GM19397 (cell line): Measurements from ENCODE around the gene BTRC.

ENCODE experiments used
- ATAC-seq: cut with Tn5 transposase; IDR thresholded peaks from one replicate; pipeline ENCODE4 v1.9.1; 2021; ENCODE audit warnings: mild to moderate bottlenecking, moderate library complexity; ENCODE audit not compliant: unreplicated experiment

BTRC gene

GRCh38 chr10:101441541-101442455 is 87.8 kb downstream of the BTRC start:
- ATAC-seq = no peak

- no peak for ATAC-seq
Observed at GRCh38 chr10:101442456-101442800, 88.5 kb downstream of the BTRC start.

GRCh38 chr10:101444058-101444898 is 90.3 kb downstream of the BTRC start:
- ATAC-seq = no peak

- no peak for ATAC-seq
Observed at GRCh38 chr10:101446071-101446470, 92.1 kb downstream of the BTRC start.

GRCh38 chr10:101446947-101447346 is 93.0 kb downstream of the BTRC start:
- no peak for ATAC-seq

GRCh38 chr10:101447477-101447876 is 93.5 kb downstream of the BTRC start:
- ATAC-seq = no peak

GRCh38 chr10:101450277-101451080 is 96.5 kb downstream of the BTRC start:
- no peak for ATAC-seq

GRCh38 chr10:101451261-101451660 is 97.3 kb downstream of the BTRC start:
- ATAC-seq = no peak

GRCh38 chr10:101451667-101452069 is 97.7 kb downstream of the BTRC start:
- no peak for ATAC-seq

GRCh38 chr10:101452176-101452575 is 98.2 kb downstream of the BTRC start:
- no peak for ATAC-seq

GRCh38 chr10:101452593-101452992 is 98.6 kb downstream of the BTRC start:
- ATAC-seq = no peak

- no peak for ATAC-seq
Observed at GRCh38 chr10:101453318-101453717, 99.4 kb downstream of the BTRC start.

GRCh38 chr10:101453791-101454718 is 100.1 kb downstream of the BTRC start:
- ATAC-seq = no peak

- ATAC-seq = no peak
Observed at GRCh38 chr10:101458869-101459268, 104.9 kb downstream of the BTRC start.

GRCh38 chr10:101464082-101464481 is 110.1 kb downstream of the BTRC start:
- no peak for ATAC-seq

- ATAC-seq = no peak
Observed at GRCh38 chr10:101464599-101464998, 110.6 kb downstream of the BTRC start.

- ATAC-seq = no peak
Observed at GRCh38 chr10:101466016-101466912, 112.3 kb downstream of the BTRC start.

GRCh38 chr10:101467286-101467770 is 113.4 kb downstream of the BTRC start:
- no peak for ATAC-seq

- ATAC-seq = no peak
Observed at GRCh38 chr10:101468159-101468558, 114.2 kb downstream of the BTRC start.
